Erythroblast (primary cell): ENCODE results near the gene CEP250.

Experiments
- DNase-seq, 2 experiments: peaks; one replicate each; lab custom pipeline; 2025; lab: John Stamatoyannopoulos, UW
- GATA1 ChIP-seq: IDR thresholded peaks from 2 replicates; pipeline ENCODE4 v1.6.1; 2011; ENCODE audit warnings: low read depth, mild to moderate bottlenecking, control low read depth, low read length, moderate library complexity
- POLR2A ChIP-seq: IDR thresholded peaks from 2 replicates; pipeline ENCODE4 v1.6.1; 2011; ENCODE audit warnings: mild to moderate bottlenecking, low read length

Gene CEP250

GRCh38 chr20:35561268-35561667, 105.9 kb downstream of the CEP250 start:
- TF ChIP-seq GATA1 (no peak), POLR2A (no peak)
- peak; percentile 46 to 51 for DNase-seq

DNA sequence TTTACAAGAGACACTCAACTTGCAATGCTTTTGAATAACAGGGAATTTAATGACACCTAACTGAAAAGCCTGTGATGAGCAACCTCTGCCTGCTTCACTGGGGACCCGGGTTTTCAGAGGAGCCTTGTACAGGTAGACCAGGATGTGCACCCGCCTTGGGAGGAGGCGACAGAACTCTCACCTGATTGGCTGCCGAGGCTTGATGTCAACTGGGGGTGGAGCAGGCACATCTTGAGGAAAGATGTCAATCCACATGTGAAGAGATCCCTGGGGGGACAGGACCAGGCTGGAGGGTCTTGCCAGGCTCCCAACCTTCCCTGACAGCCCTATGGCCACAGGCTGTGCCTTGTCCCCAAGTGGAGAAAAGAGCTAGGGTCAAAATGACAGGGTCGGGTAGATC, 106.3 kb downstream of the CEP250 start:
- TF ChIP-seq POLR2A (no peak), GATA1 (no peak)
- DNase-seq, result no peak

DNA sequence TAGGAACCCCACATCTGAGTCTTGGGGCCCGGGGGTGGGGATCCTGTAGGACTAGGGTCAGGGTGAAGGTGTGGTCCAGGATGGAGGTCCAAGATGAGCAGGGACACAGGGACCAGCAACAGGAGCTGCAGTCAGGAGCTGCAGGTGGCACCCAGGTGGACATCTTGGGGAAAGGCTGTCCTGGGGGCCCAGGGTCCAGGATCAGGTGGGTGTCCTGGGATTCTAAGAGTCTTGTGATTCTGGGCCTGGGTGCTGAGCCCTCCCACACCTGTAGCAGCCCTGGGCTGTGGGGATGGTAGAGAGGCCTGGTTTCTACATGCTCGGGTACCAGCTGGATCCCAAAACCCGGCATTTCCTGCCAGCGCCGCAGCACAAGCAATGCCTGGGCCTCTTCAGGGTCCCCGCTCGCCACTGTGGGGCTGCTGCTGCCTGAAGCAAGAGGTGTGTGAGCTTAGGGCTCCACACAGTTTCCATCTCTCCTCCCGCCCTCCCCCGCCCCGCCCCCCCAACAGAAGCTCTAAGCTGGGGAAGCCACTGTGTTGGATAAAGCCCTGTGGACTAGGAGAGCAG, 107.2 kb downstream of the CEP250 start:
- DNase-seq, result no peak
- TF ChIP-seq GATA1, result no peak
- TF ChIP-seq POLR2A, result no peak

DNA sequence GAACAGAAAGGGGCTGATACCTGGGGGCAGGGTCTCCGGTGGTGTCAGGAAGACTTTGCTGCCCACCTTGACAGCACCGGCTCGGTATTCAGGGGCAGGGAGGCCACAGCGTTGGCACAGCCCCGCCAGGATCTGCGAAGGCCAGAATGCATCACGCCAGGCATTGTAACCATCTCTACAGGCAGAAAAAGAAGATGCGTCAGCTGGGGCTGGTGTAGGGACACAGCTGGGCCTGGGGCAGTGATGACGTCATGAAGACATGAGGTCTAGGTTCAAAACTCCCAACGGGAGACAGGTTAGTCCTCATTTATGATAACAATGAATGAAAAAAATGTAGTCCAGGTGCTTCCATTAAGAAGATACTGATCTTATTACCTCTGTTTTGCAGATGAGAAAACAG, 108.4 kb downstream of the CEP250 start:
- TF ChIP-seq GATA1, result no peak
- no peak for TF ChIP-seq POLR2A
- DNase-seq, result no peak

- TF ChIP-seq GATA1, result no peak
- no peak for TF ChIP-seq POLR2A
- no peak for DNase-seq
These were observed 109.5 kb downstream of the CEP250 start for GRCh38 chr20:35564905-35565304.

GRCh38 chr20:35568645-35569044, 113.2 kb downstream of the CEP250 start:
- TF ChIP-seq GATA1 (no peak), POLR2A (no peak)
- DNase-seq, result peak; percentile 13 to 15
